OCI-LY3 (cell line): ENCODE measurements around the gene MAGIX.

Experiments
- EZH2phosphoT487 ChIP-seq: fragments of 200-600 bp; shearing (Covaris generic); IDR thresholded peaks from 2 replicates; pipeline ENCODE4 v1.6.1; 2018; ENCODE audit warnings: antibody characterized with exemption, mixed run types, low read depth
- TF ChIP-seq, protein P1 (sequence below): fragments of 200-600, 300-600 bp; sonication (generic); IDR thresholded peaks from 2 replicates; pipeline ENCODE4 v1.5.1; 2014; ENCODE audit warnings: antibody characterized with exemption, low read length, low read depth

GRCh38 chrX:49188468-49189076, 26.0 kb downstream of the MAGIX start:
- TF ChIP-seq EZH2phosphoT487 = no peak
- TF ChIP-seq, protein P1, sequence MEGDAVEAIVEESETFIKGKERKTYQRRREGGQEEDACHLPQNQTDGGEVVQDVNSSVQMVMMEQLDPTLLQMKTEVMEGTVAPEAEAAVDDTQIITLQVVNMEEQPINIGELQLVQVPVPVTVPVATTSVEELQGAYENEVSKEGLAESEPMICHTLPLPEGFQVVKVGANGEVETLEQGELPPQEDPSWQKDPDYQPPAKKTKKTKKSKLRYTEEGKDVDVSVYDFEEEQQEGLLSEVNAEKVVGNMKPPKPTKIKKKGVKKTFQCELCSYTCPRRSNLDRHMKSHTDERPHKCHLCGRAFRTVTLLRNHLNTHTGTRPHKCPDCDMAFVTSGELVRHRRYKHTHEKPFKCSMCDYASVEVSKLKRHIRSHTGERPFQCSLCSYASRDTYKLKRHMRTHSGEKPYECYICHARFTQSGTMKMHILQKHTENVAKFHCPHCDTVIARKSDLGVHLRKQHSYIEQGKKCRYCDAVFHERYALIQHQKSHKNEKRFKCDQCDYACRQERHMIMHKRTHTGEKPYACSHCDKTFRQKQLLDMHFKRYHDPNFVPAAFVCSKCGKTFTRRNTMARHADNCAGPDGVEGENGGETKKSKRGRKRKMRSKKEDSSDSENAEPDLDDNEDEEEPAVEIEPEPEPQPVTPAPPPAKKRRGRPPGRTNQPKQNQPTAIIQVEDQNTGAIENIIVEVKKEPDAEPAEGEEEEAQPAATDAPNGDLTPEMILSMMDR = no peak
